ENCODE measurements around the gene LRRC47.

LRRC47 gene

GRCh38 chr1:3789421-3790300 is 6.6 kb downstream of the LRRC47 start:
- TF ChIP-seq, protein P1, sequence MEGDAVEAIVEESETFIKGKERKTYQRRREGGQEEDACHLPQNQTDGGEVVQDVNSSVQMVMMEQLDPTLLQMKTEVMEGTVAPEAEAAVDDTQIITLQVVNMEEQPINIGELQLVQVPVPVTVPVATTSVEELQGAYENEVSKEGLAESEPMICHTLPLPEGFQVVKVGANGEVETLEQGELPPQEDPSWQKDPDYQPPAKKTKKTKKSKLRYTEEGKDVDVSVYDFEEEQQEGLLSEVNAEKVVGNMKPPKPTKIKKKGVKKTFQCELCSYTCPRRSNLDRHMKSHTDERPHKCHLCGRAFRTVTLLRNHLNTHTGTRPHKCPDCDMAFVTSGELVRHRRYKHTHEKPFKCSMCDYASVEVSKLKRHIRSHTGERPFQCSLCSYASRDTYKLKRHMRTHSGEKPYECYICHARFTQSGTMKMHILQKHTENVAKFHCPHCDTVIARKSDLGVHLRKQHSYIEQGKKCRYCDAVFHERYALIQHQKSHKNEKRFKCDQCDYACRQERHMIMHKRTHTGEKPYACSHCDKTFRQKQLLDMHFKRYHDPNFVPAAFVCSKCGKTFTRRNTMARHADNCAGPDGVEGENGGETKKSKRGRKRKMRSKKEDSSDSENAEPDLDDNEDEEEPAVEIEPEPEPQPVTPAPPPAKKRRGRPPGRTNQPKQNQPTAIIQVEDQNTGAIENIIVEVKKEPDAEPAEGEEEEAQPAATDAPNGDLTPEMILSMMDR (IDR thresholded peaks at IDR 0.05): no peak
- DNase-seq (ENCODE audit: low spot score): no peak
- Histone ChIP-seq H3K27ac (no peak overlapping the region), H3K4me3 (no peak overlapping the region)

DNA sequence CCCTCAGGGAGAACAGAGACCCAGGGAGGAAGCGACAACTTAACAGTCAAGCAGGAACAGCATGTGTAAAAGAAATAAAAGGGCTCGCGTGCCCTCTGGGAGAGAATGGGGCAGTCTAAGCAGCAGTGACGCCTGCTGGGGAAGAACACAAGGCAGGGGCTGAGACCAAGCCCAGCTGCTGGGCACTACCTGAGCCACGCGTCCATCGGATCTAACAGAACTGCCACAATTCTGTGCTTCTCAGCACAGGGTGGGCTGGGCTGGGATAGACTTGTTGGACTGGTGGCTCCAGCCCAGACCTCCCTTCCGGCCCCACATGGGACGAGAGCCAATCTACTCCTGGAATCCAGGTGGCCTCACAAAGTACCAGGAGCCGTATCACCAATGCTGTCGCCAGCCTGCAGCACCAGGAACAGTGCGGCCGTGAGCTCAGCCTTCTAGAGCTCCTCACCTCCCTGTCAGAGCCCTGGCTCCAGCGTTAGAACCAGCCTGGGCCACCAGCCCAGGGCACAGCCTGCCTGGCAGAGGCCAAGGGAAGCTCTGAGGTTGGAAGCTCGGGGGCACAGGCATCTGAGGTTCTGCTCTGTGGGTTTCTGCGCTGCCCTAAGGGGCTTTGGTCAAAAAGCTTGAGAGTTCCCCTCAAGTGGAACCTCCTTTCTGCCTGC is 7.4 kb downstream of the LRRC47 start:
- Histone ChIP-seq H3K27ac (no peak overlapping the region), H3K4me3 (no peak overlapping the region)
- DNase-seq (ENCODE audit: low spot score): no peak
- TF ChIP-seq, protein P1 (IDR thresholded peaks at IDR 0.05): no peak

- DNase-seq (ENCODE audit: low spot score): no peak
- Histone ChIP-seq H3K27ac (no peak overlapping the region), H3K4me3 (no peak overlapping the region)
- TF ChIP-seq, protein P1 (IDR thresholded peaks at IDR 0.05): no peak
Observed at GRCh38 chr1:3787745-3788605, 8.3 kb downstream of the LRRC47 start.

- TF ChIP-seq, protein P1 (IDR thresholded peaks at IDR 0.05): no peak
- Histone ChIP-seq H3K4me3 (no peak overlapping the region), H3K27ac (no peak overlapping the region)
- no peak for DNase-seq (ENCODE audit: low spot score)
Observed at GRCh38 chr1:3787349-3787715, 9.0 kb downstream of the LRRC47 start.

DNA sequence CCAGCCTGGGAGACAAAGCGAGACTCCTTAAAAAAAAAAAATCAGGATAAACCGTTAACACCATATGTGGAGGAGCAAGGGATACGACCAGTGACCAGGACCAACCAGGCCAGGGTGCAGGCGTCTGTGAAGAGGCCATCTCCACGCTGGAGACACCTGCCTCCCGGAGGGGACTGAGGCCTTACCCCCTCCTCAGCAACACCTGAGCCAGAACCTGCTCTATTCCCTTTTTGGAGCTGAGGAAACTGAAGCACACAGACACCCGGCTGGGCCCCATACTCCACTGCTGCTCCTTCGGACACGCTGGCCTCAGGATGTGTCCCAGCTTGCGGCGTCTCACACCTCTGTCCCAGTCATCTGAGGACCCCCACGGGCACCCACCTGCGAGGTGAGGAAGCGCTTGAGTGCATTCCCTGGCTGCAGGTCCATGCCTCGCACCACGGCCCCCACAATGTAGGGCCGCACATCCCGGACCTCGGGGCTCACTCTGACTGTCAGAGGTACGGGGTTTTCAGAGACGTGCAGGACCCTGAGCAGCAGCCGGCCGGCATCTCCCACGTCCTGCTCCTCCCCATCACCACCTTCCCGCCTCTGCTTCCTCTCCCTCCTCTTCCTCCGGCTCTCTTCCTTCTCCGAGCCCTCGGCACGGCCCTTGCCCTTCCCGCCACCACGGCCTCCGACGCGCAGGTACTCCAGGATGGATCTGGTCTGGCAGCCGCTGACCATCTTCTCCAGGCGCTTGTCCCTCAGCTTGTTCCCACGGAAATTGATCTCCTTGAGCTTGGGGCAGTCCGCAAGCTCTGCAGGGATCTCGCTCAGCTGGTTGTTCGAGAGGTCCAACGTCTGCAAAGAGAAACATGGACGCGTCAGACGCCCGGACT is 9.6 kb downstream of the LRRC47 start:
- DNase-seq (ENCODE audit: low spot score): no peak
- no peak overlapping the region for H3K27ac ChIP-seq
- no peak overlapping the region for H3K4me3 ChIP-seq
- TF ChIP-seq, protein P1 (IDR thresholded peaks at IDR 0.05): no peak

DNA sequence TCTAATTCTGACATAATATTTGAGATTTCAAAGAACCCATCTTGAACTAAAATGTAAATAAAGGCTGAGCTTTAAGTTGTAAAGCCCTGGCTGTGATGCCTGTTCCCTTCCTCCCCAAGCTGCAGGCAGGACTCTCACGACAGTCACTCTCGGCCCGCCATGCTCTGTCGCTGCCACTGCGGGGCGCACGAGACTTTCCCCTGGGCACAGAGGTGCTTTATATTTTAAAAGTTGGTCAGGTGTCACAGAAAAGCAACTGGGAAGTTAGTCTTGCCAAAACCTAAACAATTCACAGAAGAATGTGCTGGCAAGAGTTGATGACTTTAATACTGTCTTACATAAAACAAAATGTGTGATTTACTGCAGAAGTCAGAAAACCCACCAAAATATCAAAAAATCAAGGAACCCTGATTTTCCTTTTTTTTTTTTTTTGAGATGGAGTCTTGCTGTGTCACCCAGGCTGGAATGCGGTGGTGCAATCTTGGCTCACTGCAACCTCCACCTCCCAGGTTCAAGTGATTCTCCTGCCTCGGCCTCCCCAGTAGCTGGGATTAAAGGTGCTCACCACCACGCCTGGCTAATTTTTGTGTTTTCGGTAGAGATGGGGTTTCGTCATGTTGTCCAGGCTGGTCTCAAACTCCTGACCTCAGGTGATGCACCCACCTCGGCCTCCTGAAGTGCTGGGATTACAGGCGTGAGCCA is 10.7 kb downstream of the LRRC47 start:
- no peak for DNase-seq (ENCODE audit: low spot score)
- Histone ChIP-seq H3K27ac (no peak overlapping the region), H3K4me3 (no peak overlapping the region)
- TF ChIP-seq, protein P1 (IDR thresholded peaks at IDR 0.05): no peak
